ENCODE measurements around the gene ANTKMT. TPM values are rescaled to one million over a fixed set of nuclear protein-coding genes. Genes with fewer than 3 reads are reported as not detected.

The ANTKMT gene
- total and polyA plus RNA-seq, 2 of the 8 experiments (the other 6 are each of a cell fraction or from before 2014, with no cell fraction given), result 26.5 to 26.6 TPM

- H3K9me3 ChIP-seq (ENCODE audit: insufficient read depth in 2 of 2, low read depth in 1 of 2, low read length in 1 of 2), result no peaks in the 10 kb centered on the region
- no peak overlapping the region for H3K18ac ChIP-seq (ENCODE audit: extremely low read depth, low read length)
- H3K79me1 ChIP-seq (ENCODE audit: low read depth, low read length), result no peaks in the 10 kb centered on the region
- H2AK5ac ChIP-seq (ENCODE audit: low read depth, low read length), result no peak overlapping the region
- POLR2A ChIA-PET (ENCODE audit: partially characterized antibody), result interaction anchor here (1.0 to 4.5 kb wide), 9 partner anchors 9 to 96 kb away, joined by 3 to 30 read pairs (median 4); partner anchors contain the start of genes ANTKMT, CCDC78, CIAO3 and GNG13
- H3K79me2 ChIP-seq (ENCODE audit: control insufficient read depth in 1 of 2, insufficient read depth in 2 of 2, low read length in 2 of 2), result no peaks in the 10 kb centered on the region
- no peak overlapping the region for H3K56ac ChIP-seq (replicated peaks; ENCODE audit: insufficient read length, low read depth, low read length)
- H2BK5ac ChIP-seq (ENCODE audit: low read depth, low read length), result no peak overlapping the region
- H4K8ac ChIP-seq (ENCODE audit: extremely low read depth, insufficient read depth, low read length), result no peak overlapping the region
- H3K4me1 ChIP-seq (replicated peaks in 1 of 4; ENCODE audit: control insufficient read depth in 3 of 4, insufficient read depth in 4 of 4, low read length in 3 of 4), result peaks cover 0 to 8% (median 2%) of the 10 kb centered on the region in 4 experiments; a peak in 4 of 7 replicates
- H3K4me2 ChIP-seq (ENCODE audit: insufficient read depth in 1 of 2, low read depth in 2 of 2, low read length in 2 of 2), result 0 out of 4 replicates have a peak overlapping the region, but pooled peaks of 1 of the 2 experiments have one; percentile 66
- H3K23me2 ChIP-seq (ENCODE audit: low read depth, low read length), result peaks cover 12% of the 10 kb centered on the region; the same call in 1 of the 2 replicates
- H4K5ac ChIP-seq (ENCODE audit: insufficient read length, low read depth, low read length), result no peak overlapping the region
- H3K14ac ChIP-seq (ENCODE audit: insufficient read length), result no peak overlapping the region
- DNase-seq (ENCODE audit: low read depth in 1 of 2, low spot score in 2 of 2) (no peak), FAIRE-seq (no peak)
- no peak overlapping the region for H3K4me3 ChIP-seq (ENCODE audit: extremely low read depth in 1 of 4, insufficient read depth in 2 of 4, low read depth in 3 of 4, low read length in 4 of 4)
- TF ChIP-seq CBX5 (IDR thresholded peaks at IDR 0.05; ENCODE audit: low read depth, low read length) (no peak), FOSL1 (IDR thresholded peaks at IDR 0.05; ENCODE audit: insufficient read depth, low read depth, low read length) (no peak), EGR1 (IDR thresholded peaks at IDR 0.05; ENCODE audit: borderline replicate concordance, low read depth, low read length) (no peak), YY1 (IDR thresholded peaks at IDR 0.05; ENCODE audit: low read depth, low read length) (no peak), ZNF274 (IDR thresholded peaks at IDR 0.05; ENCODE audit: borderline replicate concordance, extremely low read depth, low read length) (no peak)
- peaks cover 63 to 93% (median 88%) of the 10 kb centered on the region in 4 experiments for H3K27me3 ChIP-seq (replicated peaks in 1 of 4; ENCODE audit: control insufficient read depth in 3 of 4, extremely low read depth in 1 of 4, insufficient read depth in 3 of 4, low read length in 3 of 4)
- H2BK12ac ChIP-seq (ENCODE audit: low read depth, low read length), result no peak overlapping the region
- H2AFZ ChIP-seq (ENCODE audit: low read length), result no peak overlapping the region
- CTCF ChIA-PET (ENCODE audit: partially characterized antibody), result interaction anchor here (1.1 to 33.4 kb wide), 7 partner anchors 8 to 81 kb away, joined by 3 to 977 read pairs (median 5); partner anchors contain the start of genes ANTKMT, CCDC78, CIAO3 and HAGHL
- no peak overlapping the region for H2BK120ac ChIP-seq (replicated peaks; ENCODE audit: low read depth, low read length)
- H3K9ac ChIP-seq (replicated peaks in 1 of 4; ENCODE audit: extremely low read depth in 1 of 4, low read depth in 3 of 4, low read length in 3 of 4), result no peak overlapping the region
- peak overlapping the region; percentile 36; the same call in 1 of the 2 replicates for H2BK15ac ChIP-seq (ENCODE audit: low read length)
- H2BK20ac ChIP-seq (ENCODE audit: low read length), result no peak overlapping the region
- no peaks in the 10 kb centered on the region for H3K36me3 ChIP-seq (ENCODE audit: control insufficient read depth in 2 of 4, insufficient read depth in 4 of 4, low read length in 3 of 4)
- H4K91ac ChIP-seq (replicated peaks; ENCODE audit: insufficient read length, low read length), result no peak overlapping the region
- H3K27ac ChIP-seq (ENCODE audit: low read depth, low read length), result no peak overlapping the region
- WGBS, 2 experiments (ENCODE audit: extremely low coverage in 1 of 2, insufficient coverage in 1 of 2, insufficient read length in 1 of 2, insufficient replicate concordance in 2 of 2, low coverage in 1 of 2, low lambda C conversion rate in 2 of 2, missing lambda C conversion rate in 1 of 2), result 85% methylated on average over 7 of the region's 7 CpGs; no CpG with 5 or more reads in 1 of the 2 experiments
- H3K4ac ChIP-seq (replicated peaks; ENCODE audit: insufficient read length, low read depth, low read length), result no peak overlapping the region
- peaks cover 8 to 31% of the 10 kb centered on the region in 2 experiments for H4K20me1 ChIP-seq (replicated peaks in 1 of 2; ENCODE audit: control insufficient read depth in 1 of 2, insufficient read depth in 2 of 2, low read length in 2 of 2)
- no peak overlapping the region for H3K23ac ChIP-seq (ENCODE audit: insufficient read length)
Measured at GRCh38 chr16:704047-704446, 16.9 kb upstream of the ANTKMT start.
